ENCODE data around the gene CFAP43. TPM values are rescaled to one million over a fixed set of nuclear protein-coding genes. Genes with fewer than 3 reads are reported as not detected.

The CFAP43 gene
- total RNA-seq, 1 donor from 2014 or later = not detected

DNA sequence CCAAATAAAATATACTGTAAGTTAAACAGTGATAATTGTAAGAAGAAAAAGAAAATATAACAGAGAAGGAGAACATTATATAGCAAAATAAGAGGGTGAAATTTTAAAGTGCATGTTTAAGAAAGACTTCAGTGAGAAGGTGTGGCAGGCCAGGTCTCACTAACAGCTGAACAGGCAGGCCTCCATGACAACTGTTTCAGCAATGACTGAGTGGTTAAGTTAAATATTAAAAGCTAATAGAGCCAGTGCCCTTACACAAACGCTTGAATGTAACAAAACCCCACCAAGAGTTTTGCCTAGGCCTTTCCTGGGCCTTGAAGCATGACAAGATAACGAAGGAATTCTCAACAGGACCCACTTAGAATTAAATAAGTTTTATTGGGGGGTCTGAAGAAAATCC, 32.6 kb downstream of the CFAP43 start:
- peaks cover 50% of the 10 kb centered on the region for H3K27me3 Mint-ChIP-seq (ENCODE audit: unreplicated experiment)
- no peaks in the 10 kb centered on the region for H3K9me3 Mint-ChIP-seq (ENCODE audit: unreplicated experiment)
- H3K27ac Mint-ChIP-seq (ENCODE audit: unreplicated experiment) = no peak overlapping the region
- no peak overlapping the region for H3K4me3 Mint-ChIP-seq (ENCODE audit: unreplicated experiment)
- no peaks in the 10 kb centered on the region for H3K4me1 Mint-ChIP-seq (ENCODE audit: unreplicated experiment)
- no peak for DNase-seq (ENCODE audit: extremely low spot score, unreplicated experiment)
- no peaks in the 10 kb centered on the region for H3K36me3 Mint-ChIP-seq (ENCODE audit: unreplicated experiment)
- TF ChIP-seq CTCF (IDR thresholded peaks at IDR 0.05) = no peak

GRCh38 chr10:104197364-104197763, 34.8 kb downstream of the CFAP43 start:
- TF ChIP-seq CTCF (IDR thresholded peaks at IDR 0.05) = no peak
- Mint-ChIP-seq H3K4me1 (ENCODE audit: unreplicated experiment) (no peaks in the 10 kb centered on the region), H3K36me3 (ENCODE audit: unreplicated experiment) (no peaks in the 10 kb centered on the region), H3K27ac (ENCODE audit: unreplicated experiment) (no peak overlapping the region), H3K9me3 (ENCODE audit: unreplicated experiment) (no peaks in the 10 kb centered on the region), H3K27me3 (ENCODE audit: unreplicated experiment) (peaks cover 58% of the 10 kb centered on the region), H3K4me3 (ENCODE audit: unreplicated experiment) (no peak overlapping the region)
- DNase-seq (ENCODE audit: extremely low spot score, unreplicated experiment) = no peak

GRCh38 chr10:104195706-104196105, 36.5 kb downstream of the CFAP43 start:
- Mint-ChIP-seq H3K27me3 (ENCODE audit: unreplicated experiment) (peaks cover 56% of the 10 kb centered on the region), H3K4me1 (ENCODE audit: unreplicated experiment) (no peaks in the 10 kb centered on the region), H3K4me3 (ENCODE audit: unreplicated experiment) (no peak overlapping the region), H3K9me3 (ENCODE audit: unreplicated experiment) (no peaks in the 10 kb centered on the region), H3K27ac (ENCODE audit: unreplicated experiment) (no peak overlapping the region), H3K36me3 (ENCODE audit: unreplicated experiment) (no peaks in the 10 kb centered on the region)
- TF ChIP-seq CTCF (IDR thresholded peaks at IDR 0.05) = no peak
- no peak for DNase-seq (ENCODE audit: extremely low spot score, unreplicated experiment)

- H3K27ac Mint-ChIP-seq (ENCODE audit: unreplicated experiment) = no peak overlapping the region
- no peaks in the 10 kb centered on the region for H3K36me3 Mint-ChIP-seq (ENCODE audit: unreplicated experiment)
- DNase-seq (ENCODE audit: extremely low spot score, unreplicated experiment) = no peak
- no peaks in the 10 kb centered on the region for H3K9me3 Mint-ChIP-seq (ENCODE audit: unreplicated experiment)
- no peak for TF ChIP-seq CTCF (IDR thresholded peaks at IDR 0.05)
- peaks cover 67% of the 10 kb centered on the region for H3K27me3 Mint-ChIP-seq (ENCODE audit: unreplicated experiment)
- H3K4me3 Mint-ChIP-seq (ENCODE audit: unreplicated experiment) = no peak overlapping the region
- H3K4me1 Mint-ChIP-seq (ENCODE audit: unreplicated experiment) = no peaks in the 10 kb centered on the region
Observed at GRCh38 chr10:104193787-104194186, 38.4 kb downstream of the CFAP43 start.

DNA sequence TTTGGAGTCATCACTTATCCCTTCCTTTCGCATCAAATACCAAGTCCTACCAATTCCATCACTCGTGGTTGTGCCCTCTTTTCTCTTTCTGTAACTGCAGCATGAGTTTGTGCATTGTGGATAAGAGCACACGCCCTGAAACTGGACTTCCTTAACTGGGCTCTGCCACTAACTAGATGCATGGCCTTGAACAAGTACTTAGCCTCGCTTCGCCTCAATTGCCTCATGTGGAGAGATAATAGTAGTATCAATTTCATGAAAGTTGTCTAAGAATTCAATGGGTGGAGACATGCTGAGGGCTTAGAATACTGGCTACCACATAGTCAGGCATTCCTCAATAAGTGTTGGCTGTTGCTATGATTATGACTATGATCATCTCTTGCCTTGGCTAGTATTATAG, 41.5 kb downstream of the CFAP43 start:
- no peaks in the 10 kb centered on the region for H3K36me3 Mint-ChIP-seq (ENCODE audit: unreplicated experiment)
- no peak for DNase-seq (ENCODE audit: extremely low spot score, unreplicated experiment)
- no peaks in the 10 kb centered on the region for H3K9me3 Mint-ChIP-seq (ENCODE audit: unreplicated experiment)
- no peak overlapping the region for H3K4me3 Mint-ChIP-seq (ENCODE audit: unreplicated experiment)
- TF ChIP-seq CTCF (IDR thresholded peaks at IDR 0.05) = no peak
- no peak overlapping the region for H3K27ac Mint-ChIP-seq (ENCODE audit: unreplicated experiment)
- H3K4me1 Mint-ChIP-seq (ENCODE audit: unreplicated experiment) = no peaks in the 10 kb centered on the region
- H3K27me3 Mint-ChIP-seq (ENCODE audit: unreplicated experiment) = peaks cover 70% of the 10 kb centered on the region
